Measurements from ENCODE around the gene USP1.

Gene USP1

DNA sequence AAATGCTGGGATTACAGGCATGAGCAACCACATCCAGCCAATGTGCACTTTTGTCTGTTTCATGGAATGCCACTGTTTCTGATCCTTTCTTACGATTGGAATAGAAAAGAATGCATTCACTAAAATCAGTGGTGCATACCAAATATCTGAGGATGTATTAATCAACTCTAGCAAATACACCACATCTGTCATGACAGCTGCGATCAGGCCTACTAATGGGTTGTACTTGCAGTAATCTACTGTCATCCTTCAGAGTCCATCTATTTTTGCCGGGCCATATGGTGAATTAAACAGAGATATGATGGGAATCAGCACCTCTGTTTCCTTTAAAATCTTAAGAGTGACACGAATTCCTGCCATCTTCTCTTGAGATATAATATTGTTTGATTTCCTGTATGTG, 8.5 kb upstream of the USP1 start:
- no peak for DNase-seq (ENCODE audit: low spot score)

DNA sequence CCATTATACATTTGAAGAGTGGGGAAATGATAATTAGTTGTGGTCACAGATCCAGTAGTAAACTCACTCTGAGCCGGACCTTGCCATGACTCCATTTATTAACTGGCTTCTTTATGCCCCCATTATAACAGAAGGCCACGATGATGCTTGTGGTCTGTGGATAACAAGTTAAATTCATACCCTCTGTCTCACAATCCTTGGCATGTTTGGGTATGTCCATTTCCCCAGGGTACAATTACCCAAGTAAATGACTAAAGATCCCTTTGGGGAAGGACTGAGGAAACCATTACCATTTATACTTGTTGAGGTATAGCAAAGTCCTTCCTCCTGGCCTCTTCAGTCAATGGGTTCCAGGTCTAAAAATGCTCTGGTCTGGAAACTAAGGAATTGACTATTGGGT, 7.3 kb upstream of the USP1 start:
- no peak for DNase-seq (ENCODE audit: low spot score)

DNA sequence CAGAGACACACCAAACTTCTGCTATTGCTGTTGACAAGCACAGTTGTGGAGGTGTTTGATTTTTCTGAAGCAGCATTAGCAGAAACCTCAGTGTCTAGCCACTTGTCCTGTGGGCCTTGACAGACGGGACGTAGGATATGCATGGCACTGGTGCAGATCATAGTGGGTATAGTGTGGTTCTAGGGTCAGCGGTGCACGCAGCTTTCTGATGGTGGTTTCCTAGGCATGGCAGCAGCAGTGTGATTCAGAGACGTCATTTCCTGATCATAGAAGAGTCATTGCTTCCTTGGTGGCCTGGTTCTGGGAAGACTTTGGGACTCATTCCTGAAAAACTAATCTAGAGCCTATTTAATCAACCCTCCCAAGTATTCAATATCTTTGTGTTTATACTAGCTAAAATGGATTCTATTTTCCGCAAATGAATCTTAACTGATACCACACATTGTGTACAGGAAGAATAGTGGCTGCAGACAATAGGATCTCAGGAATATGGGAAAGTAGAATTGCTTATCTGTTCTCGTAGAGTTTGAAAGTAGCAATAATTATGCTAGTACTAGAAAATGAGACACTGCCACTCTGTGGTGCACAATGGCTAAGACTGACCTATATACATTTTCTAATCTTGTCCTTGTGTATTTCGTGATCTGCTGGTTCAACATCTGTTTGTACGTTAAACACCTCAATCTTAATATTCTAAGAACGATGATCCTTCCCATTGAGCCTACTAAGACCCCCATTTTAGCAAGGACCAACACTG, 2.8 kb upstream of the USP1 start:
- no peak for DNase-seq (ENCODE audit: low spot score)

DNA sequence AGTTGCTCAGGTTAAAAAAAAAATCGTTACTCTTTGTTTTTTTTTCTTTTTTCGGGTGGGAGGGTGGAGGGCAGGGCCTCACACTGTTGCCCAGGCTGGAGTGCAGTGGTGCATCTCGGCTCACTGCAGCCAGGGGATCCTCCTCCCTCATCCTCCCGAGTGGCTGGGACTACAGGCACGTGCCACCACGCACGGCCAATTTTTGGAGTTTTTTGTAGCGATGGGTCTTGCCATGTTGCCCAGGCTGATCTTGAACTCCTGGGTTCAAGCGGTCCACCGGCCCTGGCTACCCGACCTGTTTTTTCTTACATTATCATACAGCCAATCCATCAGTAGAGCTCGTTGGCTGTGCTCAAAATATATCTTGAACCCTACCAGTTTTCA, 2.2 kb upstream of the USP1 start:
- no peak for DNase-seq (ENCODE audit: low spot score)

DNA sequence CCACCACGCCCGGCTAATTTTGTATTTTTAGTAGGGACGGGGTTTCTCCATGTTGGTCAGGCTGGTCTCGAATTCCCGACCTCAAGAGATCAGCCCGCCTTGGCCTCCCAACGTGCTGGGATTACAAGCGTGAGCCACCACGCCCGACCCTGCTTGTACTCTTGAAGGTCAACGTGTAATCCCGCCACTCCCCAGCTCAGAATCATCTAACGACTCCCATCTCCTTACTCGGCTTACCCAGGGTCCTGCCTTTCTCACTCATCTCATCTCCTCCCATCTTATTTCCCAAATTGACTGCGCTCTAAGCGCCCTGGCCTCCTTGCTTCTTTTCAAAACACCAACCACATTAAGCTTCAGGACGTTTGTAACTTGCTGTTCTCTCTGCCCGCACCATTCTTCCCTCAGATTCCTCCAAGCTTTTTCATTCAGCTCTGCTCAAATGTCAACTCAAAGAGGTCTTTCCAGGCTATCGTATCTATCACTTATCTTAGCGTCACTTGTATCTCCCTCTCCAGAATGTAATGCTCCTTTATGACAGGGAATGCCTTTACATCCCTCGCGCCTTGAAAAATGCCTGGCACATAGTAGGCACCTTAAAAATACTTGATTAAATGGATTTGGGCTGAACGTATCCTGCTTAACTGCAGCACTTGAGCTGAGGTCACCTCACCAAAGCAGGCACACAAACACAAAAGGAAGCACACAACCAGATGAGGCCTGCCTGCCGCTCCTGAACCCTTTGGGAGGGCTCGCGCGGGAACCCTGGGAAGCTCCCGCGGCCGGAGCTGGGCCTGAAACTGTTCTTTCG, 1.4 kb upstream of the USP1 start:
- DNase-seq (ENCODE audit: low spot score) = no peak

DNA sequence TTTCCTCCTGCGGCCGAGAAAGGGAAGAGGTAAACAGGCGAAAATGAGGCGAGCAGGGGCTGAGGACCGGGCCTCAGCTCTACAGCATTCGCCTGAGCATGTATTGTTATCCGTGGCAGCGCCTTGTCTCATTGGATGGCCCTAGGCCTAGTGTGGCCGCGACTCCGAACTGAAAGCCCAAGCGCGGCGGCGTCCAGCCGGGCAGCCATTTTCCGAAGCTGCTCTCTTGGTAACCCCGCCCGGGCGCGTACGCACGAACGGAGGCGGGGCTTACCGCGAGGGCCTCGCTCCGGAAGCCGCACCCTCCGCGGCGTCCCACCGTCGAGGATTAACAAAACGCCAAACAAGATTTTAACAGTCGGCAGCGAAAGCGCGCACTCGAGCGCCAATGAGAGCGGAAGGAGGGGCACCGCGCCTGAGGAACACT, 797 bp upstream of the USP1 start:
- DNase-seq (ENCODE audit: low spot score) = peak; percentile 97

DNA sequence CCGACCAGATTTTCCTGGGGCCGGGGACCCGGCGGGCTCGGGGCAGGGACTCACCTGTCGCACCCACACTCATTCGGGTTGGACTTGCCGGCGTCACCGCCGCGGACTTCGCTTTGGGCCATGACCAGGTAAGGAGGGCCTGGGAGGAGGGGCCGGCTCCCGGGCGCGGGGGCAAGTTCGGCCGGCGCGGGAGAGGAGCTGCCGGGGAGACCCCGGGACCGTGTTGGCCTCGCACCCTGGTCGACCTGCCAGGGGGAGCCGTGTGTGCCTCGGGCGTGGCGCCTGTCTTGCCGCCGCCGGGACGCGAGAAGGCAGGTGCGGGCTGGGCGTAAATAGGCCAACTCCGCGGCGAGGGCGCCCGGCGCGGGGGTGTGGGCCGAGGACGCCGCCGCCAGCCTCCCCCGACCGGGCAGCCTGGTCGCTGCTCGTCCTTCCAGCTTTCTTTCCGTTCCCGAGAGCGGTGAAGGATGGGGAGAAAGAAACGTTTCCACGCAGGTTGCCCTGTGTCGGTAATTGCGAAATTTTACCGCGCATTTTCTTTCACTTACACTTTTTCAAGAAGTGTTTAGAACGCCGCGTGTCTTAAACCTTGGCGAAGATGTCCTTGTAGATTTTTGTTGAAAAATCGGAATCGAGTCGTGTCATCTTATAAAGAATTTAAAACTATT, 558 bp downstream of the USP1 start:
- peak; percentile 7 for DNase-seq (ENCODE audit: low spot score)

DNA sequence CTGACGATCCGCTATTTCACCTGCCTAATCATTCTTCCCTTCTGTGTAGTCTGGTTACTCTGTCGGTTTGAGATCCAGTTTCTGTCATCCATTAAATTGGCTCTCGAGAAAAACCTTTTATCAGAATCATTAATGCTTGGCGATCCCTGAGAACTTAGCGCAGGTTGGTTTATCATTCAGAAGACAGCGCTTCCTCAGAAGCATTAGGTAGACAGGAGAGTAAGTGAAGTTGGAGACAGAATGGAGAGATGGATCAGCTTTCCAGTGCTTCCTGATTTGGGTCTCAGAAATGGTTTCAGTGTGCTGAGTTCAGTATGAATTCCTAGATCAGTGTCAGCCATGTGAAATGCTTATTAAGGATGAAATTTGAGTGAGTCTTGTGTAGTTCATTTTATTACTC, 1.3 kb downstream of the USP1 start:
- DNase-seq (ENCODE audit: low spot score) = peak; percentile 6

DNA sequence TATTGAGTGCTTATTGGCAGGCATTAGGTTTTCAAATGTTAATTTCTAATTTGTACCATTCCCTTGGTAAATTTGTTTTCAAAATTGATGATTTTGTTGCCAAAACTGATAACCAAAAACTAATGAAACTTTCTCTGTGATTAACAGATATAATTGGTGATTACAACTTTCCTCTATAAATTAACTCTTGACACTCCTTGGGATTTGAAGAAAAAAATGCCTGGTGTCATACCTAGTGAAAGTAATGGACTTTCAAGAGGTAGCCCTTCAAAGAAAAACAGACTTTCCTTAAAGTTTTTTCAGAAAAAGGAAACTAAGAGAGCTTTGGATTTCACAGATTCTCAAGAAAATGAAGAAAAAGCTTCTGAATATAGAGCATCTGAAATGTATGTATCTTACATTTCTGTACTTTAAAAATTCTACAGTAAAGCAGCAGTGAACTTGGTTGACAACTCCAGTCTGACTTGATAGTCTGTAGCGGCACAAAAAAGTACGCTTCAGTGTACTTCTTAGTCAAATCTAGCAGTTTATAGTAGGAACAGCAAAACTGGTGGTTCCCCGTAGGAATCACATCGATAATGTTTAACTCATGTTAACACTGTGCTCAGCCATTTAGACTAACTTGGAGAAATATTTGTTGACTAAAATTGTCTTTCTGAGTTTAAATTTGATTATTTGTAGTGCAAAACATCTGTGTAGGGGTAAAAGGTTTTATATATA, 3.0 kb downstream of the USP1 start:
- no peak for DNase-seq (ENCODE audit: low spot score)

DNA sequence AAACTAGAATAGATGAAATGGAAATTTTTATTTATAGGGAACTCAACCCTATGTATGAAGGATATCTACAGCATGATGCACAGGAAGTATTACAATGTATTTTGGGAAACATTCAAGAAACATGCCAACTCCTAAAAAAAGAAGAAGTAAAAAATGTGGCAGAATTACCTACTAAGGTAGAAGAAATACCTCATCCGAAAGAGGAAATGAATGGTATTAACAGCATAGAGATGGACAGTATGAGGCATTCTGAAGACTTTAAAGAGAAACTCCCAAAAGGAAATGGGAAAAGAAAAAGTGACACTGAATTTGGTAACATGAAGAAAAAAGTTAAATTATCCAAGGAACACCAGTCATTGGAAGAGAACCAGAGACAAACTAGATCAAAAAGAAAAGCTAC, 7.9 kb downstream of the USP1 start:
- DNase-seq (ENCODE audit: low spot score) = no peak

DNA sequence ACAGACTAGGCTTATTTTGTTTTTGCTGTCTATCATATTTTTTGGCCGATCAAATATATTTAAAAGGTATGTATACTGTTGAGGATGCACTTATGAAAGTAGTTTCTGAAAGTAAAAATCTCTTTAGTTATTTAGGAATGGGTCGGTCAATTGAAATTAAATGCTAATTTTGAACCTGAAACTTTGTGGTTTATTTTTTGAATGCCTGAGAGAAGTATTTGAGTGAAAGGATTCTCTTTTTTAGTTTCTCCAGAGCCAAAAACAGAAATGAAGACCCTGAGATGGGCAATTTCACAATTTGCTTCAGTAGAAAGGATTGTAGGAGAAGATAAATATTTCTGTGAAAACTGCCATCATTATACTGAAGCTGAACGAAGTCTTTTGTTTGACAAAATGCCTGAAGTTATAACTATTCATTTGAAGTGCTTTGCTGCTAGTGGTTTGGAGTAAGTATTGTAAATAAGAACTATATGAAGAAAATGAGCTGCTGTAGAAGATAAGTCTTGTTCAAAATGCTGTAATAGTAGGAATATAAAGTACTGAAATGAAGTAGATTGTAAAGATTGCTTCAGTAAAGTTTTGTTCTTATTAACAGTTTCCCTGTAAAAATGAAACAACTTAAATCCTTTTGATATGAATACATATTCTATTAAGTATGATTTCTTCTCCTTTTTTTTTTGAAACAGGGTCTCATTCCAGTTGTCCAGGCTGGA, 11.5 kb downstream of the USP1 start:
- no peak for DNase-seq (ENCODE audit: low spot score)

DNA sequence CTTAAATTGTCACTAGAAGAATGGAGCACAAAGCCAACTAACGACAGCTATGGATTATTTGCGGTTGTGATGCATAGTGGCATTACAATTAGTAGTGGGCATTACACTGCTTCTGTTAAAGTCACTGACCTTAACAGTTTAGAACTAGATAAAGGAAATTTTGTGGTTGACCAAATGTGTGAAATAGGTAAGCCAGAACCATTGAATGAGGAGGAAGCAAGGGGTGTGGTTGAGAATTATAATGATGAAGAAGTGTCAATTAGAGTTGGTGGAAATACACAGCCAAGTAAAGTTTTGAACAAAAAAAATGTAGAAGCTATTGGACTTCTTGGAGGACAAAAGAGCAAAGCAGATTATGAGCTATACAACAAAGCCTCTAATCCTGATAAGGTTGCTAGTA, 13.5 kb downstream of the USP1 start:
- no peak for DNase-seq (ENCODE audit: low spot score)

DNA sequence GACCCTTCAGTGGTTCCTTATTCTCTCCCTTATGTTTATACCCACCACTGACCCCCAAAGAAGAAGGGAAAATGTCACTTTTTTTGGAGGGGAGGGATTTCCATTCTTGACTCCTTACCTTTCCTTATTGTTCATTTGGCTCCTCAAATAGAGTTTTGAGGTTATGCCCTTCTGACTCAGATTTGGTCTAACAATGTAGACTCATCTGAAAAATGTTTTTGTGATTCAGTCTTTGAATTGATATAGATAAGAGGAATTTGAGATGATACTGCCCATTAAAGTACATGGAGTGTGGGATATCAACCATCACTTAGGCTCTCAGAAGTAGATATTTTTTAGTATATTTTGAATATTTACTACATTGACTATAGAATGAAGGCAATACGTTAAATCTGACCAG, 16.1 kb downstream of the USP1 start:
- no peak for DNase-seq (ENCODE audit: low spot score)

DNA sequence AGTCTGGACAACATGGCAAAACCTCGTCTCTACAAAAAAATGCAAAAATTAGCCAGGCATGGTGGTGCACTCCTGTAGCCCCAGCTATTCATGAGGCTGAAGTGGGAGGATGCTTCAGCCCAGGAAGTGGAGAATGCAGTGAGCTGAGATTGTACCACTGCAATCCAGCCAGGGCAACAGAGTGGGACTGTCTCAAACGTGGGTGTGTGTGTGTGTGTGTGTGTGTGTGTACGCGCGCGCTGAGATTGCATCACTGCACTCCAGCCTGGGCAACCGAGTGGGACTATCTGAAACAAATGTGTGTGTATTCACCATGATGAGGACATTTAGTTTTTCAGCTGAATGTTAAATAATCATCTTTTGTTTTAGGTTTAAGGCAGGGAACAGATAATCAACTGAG, 21.1 kb downstream of the USP1 start:
- no peak for DNase-seq (ENCODE audit: low spot score)

DNA sequence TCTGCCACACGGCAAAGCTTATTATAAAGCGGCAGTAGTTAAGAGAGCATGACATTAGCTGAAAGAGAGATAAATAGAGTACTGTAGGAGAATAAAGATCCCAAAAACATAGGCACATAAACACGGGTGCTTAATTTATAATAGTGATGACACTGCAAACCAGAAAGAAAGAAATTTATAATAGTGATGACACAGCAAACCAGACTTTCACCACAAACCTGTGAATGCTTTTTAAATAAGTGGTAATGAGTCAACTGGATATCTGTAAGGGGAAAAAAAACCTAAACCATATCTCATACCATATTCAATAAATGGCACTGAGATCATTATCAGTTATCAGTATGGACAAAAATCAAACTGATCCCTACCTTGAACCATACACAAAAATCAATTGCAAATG, 25.5 kb downstream of the USP1 start:
- DNase-seq (ENCODE audit: low spot score) = no peak

DNA sequence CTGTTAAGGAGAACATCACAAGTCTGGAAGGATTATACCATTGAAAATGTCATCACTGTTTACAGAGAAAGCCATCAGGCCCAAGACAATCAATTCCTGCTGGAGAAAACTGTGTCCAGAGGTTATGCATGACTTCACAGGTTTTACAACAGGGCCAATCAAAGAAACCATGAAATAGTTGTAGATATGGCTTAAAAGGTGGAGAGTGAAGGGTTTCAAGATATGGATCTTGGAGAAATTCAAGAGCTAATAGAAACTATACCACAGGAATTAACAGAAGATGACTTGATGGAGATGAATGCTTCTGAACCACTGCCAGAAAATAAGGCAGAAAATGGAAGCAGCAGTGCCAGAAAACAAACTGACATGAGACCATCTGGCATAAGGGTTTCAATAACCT, 30.2 kb downstream of the USP1 start:
- DNase-seq (ENCODE audit: low spot score) = no peak

DNA sequence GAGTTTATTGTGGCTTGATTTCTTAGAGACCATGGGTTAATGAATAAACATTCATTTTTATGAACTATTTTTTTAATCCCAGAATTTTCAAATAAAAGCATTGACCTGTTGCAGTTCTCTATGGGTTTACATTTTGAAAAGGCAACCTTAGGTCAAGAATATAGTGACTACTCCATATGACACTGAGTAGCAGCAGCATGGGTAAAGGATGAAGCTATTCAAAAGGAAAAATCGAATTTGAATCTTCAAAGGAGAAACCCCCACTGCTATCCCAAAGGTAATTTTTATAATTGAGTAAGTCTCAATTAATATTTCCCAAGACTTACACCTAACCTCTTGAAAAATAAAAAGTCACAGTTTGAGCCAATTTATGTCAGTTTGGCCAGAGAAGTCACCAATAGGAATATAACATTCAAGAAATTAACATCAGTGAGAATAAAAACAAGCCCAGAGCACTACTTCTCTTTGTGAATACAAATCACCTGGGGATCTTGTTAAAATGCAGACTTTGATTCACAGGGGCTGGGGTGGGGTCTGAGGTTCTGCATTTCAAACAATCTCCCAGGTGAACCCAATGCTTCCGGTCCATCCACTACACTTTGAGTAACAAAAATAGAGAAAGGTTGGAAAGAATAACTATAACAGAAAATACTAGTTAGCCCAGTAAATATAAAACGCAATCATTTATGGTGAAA, 39.8 kb downstream of the USP1 start:
- DNase-seq (ENCODE audit: low spot score) = no peak

DNA sequence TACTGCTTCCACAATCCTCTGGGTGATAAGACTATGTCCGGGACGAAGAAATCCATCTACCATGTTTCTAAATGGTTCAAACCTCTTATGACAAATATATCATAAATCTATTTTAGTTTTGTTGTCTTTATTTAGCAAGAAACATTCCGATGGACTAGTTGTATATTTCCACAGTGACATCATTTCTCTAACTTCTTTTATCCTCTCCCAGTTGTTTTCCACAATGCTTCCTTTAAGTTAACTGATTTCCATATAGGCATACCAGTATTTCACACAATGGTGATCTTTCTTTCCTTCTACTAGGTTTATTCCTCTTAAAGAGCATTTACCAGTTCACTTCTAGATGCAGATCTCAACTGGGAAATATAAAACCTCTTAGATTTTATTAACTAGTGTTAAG, 44.8 kb downstream of the USP1 start:
- DNase-seq (ENCODE audit: low spot score) = no peak

DNA sequence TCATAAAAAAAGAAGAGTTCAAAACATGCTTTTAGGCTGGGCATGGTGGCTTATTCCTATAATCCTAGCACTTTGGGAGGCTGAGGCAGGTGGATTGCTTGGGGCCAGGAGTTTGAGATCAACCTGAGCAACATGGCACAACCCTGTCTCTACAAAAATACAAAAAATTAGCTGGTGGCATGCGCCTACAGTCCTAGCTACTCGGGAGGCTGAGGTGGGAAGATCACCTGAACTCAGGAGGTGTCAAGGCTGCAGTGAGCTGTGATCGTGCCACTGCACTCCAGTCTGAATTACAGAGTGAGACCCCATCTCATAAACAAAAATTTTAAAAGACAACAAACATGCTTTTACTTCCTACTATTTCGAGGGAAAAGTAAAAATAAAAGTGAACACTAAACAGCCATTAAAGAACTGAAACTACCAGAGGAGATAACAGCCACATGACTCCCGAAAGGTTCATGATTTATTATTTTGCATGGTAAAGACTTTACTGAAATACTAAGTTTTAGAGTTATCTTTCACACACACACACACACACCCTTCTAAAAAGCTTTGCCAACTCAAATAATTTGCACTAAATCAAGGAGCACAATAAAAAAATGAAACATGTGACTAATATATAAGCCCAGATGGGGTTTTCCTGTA, 48.1 kb downstream of the USP1 start:
- no peak for DNase-seq (ENCODE audit: low spot score)

DNA sequence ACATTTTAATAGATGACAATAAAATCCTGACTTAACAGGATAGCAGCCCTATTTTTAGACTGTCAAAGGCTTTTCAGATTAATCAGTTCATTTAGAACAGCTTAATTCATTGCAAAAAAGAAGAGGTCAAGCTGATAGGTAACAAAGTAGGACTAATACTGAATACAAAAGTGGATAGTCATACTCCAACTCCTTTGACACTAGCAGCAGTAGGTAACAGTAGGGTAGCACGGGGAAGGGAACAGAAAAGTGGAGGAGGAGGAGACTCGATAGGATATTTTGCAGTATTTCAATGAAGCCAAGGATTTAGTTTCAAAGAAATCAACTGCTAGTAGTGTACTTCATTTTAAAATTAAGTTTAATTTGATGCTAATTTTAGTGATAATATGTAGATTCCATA, 51.1 kb downstream of the USP1 start:
- no peak for DNase-seq (ENCODE audit: low spot score)

DNA sequence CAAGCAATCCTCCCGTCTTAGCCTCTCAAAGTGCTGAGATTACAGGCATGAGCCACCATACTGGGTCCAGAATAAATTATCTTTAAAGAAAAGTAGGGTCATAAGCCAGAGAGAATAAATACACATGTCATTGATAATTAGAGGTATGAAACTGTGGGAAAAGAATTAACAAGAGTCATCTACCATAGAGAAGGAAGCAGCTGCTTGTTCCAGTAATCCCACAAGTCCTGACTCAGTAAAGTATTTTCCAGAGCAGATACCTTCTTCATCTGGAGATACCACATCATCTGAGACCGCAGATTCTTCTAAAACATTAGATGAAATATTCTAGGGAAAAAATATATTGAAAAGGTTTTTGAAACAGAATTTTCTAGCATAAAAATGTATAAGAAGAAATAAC, 55.7 kb downstream of the USP1 start:
- no peak for DNase-seq (ENCODE audit: low spot score)
